OCI-LY1 (cell line): ENCODE measurements around the gene HSFX2.
"Not testable (repeated sequence)": the region's sequence is repeated elsewhere in the genome, so short reads cannot be mapped to it uniquely, and the experiment has no call there.

Experiments
- CTCF ChIP-seq: fragments of 200-600 bp; sonication (generic), shearing (Covaris generic); IDR thresholded peaks from 2 replicates; pipeline ENCODE4 v1.5.1; 2017; ENCODE audit warnings: mild to moderate bottlenecking, antibody characterized with exemption, low read length, moderate library complexity, mixed read lengths
- EZH2 ChIP-seq: fragments of 200-600 bp; sonication (generic), shearing (Covaris generic); IDR thresholded peaks from 2 replicates; pipeline ENCODE4 v1.8.0; 2017; ENCODE audit warnings: borderline replicate concordance, mixed run types, mild to moderate bottlenecking, antibody characterized with exemption, low read length, moderate library complexity, mixed read lengths

DNA sequence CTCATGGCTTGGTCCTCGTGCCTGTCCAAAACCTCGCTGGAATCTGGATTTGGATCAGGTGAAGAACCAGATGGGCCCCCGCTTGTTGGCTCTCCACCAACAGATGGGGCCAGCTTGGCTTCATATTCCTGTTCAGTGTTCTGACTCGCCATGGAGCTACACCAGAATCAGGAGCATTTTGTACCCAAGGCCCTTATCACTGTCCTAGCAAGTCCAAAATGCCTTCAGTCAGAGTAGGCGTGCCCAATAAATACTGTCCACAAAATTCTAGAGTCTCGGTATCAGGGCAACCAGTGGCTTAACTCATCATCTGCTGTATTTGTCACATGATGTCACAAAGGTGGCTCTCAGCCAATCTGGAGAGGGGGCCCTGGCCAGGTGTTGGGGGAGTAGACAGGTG is 45.4 kb downstream of the HSFX2 start, which contains the start of gene HSFX3:
- TF ChIP-seq CTCF, EZH2: not testable (repeated sequence)
